ENCODE measurements around the gene SCN2B.

GRCh38 chr11:118135796-118136165 is 40.7 kb downstream of the SCN2B start:
- TF ChIP-seq CTCF (IDR thresholded peaks at IDR 0.05) (no peak), POLR2A (IDR thresholded peaks at IDR 0.05) (no peak)

Data from testis (tissue), 2 donors.